ENCODE data around the gene L3MBTL1.

The L3MBTL1 gene

GRCh38 chr20:43508106-43508505, 609 bp downstream of the L3MBTL1 start:
- DNase-seq: no peak

GRCh38 chr20:43508604-43509040, 1.1 kb downstream of the L3MBTL1 start:
- no peak for DNase-seq

GRCh38 chr20:43511879-43512278, 4.4 kb downstream of the L3MBTL1 start:
- no peak for DNase-seq

- no peak for DNase-seq
Observed at GRCh38 chr20:43513372-43513930, 6.0 kb downstream of the L3MBTL1 start.

- peak; percentile 95 for DNase-seq
Observed at GRCh38 chr20:43513931-43514647, 6.6 kb downstream of the L3MBTL1 start.

GRCh38 chr20:43514648-43514999, 7.1 kb downstream of the L3MBTL1 start:
- no peak for DNase-seq

GRCh38 chr20:43515628-43516027, 8.1 kb downstream of the L3MBTL1 start:
- DNase-seq: no peak

GRCh38 chr20:43516251-43516824, 8.8 kb downstream of the L3MBTL1 start:
- no peak for DNase-seq

- DNase-seq: no peak
Observed at GRCh38 chr20:43520074-43520630, 12.7 kb downstream of the L3MBTL1 start.

- DNase-seq: no peak
Observed at GRCh38 chr20:43525021-43525420, 17.5 kb downstream of the L3MBTL1 start.

- DNase-seq: no peak
Observed at GRCh38 chr20:43528258-43528875, 20.9 kb downstream of the L3MBTL1 start.

- no peak for DNase-seq
Observed at GRCh38 chr20:43529051-43529450, 21.6 kb downstream of the L3MBTL1 start.

GRCh38 chr20:43529457-43530153, 22.1 kb downstream of the L3MBTL1 start:
- no peak for DNase-seq

GRCh38 chr20:43530321-43531090, 23.0 kb downstream of the L3MBTL1 start:
- peak; percentile 42 for DNase-seq

- DNase-seq: no peak
Observed at GRCh38 chr20:43531091-43531443, 23.6 kb downstream of the L3MBTL1 start.

GRCh38 chr20:43532416-43533055, 25.0 kb downstream of the L3MBTL1 start:
- DNase-seq: no peak

GRCh38 chr20:43533060-43533459, 25.6 kb downstream of the L3MBTL1 start:
- DNase-seq: peak; percentile 86

GRCh38 chr20:43534016-43534415, 26.5 kb downstream of the L3MBTL1 start:
- DNase-seq: no peak

- DNase-seq: no peak
Observed at GRCh38 chr20:43534791-43535350, 27.4 kb downstream of the L3MBTL1 start.

- no peak for DNase-seq
Observed at GRCh38 chr20:43535370-43536004, 28.0 kb downstream of the L3MBTL1 start.

Measured in HCEC 1CT (cell line).